ENCODE results near the gene CERK.
"Not testable (repeated sequence)": the region's sequence is repeated elsewhere in the genome, so short reads cannot be mapped to it uniquely, and the experiment has no call there.

Gene CERK

DNA sequence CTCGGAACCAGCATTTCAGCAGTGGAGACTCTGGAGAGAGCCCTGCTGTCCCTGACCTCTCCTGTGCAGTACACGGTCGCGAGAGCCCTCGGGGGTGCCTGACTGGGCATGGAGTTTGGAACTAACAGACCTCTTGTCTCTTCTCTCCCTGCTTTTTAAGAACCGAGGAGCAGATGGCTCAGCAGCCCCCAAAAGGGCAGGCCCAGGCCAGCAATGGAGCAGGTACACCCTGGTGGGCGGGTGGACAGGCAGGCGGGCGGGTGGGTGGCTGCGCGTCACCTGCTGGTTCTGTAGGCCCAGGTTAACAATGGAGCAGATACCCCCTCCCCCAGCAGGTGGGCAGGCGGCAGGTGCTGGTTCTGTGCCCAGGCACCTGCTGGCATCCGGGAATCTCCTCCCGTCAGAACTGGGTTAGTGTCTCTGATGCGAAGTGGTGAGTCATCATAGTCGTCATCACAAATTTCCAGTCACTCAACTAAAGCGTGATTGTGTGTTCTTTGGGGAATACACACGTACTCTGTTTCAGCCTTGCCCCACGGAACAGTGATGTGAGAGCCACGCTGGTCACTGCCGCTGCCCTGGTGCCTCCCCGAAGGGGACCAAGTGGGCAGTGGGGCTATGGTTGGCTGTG, 76.7 kb downstream of the CERK start:
- peak; percentile 20 to 33 for DNase-seq (ENCODE audit: low read depth in 2 of 2)

DNA sequence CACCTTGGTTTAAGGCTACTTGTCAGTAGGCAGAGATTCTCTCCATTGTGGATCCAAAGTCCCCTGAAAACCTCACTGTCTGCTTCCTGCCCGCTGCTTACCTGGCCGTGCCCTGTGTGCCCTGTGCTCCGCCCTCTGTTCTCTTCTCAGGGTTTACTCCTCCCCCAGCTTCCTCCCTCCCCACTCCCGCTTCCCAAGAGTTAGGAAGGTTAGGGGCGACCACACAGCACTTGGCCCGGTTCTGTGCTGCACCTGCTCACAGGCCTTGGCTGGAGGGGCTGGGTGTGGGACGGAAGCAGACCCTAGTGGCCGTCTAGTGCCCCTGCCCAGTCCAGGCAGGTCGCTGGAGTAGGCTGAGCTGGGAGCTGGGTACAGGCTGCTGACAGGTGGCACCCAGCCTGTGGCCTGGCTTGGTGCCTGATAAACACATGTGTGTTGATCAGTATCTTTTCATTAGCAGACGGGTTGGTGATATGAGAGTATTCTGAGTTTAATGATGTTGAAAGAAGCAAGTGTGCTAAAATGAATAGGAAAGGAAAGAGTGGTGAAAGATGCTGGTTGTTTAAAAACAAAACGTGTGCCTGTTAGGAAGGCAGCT, 77.3 kb downstream of the CERK start:
- DNase-seq (ENCODE audit: low read depth in 2 of 2): no peak

GRCh38 chr22:46659791-46660186, 78.3 kb downstream of the CERK start:
- DNase-seq (ENCODE audit: low read depth in 2 of 2): no peak

DNA sequence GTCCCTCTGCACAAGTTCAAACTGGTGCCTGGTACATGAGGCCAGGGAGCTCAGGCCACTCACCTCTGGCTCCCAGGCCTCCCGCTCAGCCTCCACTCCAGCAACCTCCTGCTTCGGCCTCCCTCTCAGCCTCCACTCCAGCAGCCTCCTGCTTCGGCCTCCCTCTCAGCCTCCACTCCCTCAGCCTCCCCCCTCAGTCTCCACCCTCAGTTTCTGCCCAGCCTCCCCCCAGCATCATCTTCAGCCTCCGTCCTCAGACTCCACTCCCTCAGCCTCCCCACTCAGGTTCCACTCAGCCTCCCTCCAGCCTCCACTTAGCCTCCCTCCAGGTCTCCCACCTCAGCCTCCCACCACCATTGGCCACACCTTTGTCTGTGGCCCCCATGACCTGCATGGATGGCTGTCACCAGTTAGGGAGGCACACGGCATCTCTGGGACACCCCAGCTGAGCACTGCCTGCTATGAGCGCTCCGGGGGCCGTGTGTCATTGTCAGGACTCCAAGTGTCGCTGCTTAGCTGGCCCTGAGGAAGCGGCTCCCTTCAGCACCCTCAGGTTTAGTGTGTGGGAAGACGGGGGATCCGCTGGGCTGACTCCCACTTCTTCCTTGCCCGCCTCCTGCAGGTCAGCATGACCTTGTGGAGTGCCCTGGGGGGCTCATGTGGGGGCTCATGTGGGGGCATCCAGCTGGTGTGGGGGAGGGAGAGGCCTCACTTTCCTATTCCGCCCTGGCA, 78.8 kb downstream of the CERK start:
- DNase-seq (ENCODE audit: low read depth in 2 of 2): no peak

- no peak for DNase-seq (ENCODE audit: low read depth in 2 of 2)
Observed at GRCh38 chr22:46657996-46658947, 79.8 kb downstream of the CERK start.

GRCh38 chr22:46657655-46657953, 80.4 kb downstream of the CERK start:
- no peak for DNase-seq (ENCODE audit: low read depth in 2 of 2)

GRCh38 chr22:46656856-46657654, 81.0 kb downstream of the CERK start:
- DNase-seq (ENCODE audit: low read depth in 2 of 2): no peak

DNA sequence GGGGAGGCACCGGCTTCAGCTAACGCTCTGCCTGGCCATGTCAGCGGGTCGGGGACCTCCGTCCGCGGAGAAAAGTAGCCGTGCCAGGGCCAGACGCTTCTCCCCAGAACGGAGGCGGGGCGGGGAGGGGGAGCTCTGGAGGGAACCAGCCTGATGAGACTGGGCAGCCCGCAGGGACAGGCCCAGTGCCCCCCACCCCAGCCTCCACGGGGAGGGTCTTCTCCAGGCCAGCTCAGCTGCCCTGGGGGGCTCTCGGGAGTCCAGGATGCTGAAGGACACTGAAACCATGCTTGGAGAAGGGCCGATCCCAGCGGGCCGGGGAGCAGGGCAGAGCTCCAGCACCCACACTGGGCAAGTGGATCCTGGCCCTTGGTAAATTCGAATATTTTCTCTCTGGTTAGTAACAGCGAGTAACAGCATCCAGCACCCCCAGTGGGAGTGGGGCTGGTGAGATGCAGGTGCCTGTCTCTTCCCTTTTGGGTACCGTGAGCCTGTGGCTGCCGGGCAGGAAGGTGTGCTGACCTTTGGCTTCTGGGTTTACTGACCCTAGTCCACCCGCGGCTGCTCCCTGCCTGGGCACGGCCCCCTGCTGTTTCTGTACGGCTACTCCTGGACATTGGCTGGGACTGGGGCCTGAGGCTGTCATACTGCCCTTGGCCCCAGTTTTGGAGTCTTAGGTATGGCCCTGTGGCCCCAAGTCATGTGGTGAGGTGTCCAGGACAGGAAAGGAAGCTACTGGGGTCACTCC, 82.0 kb downstream of the CERK start:
- no peak for DNase-seq (ENCODE audit: low read depth in 2 of 2)

- no peak for DNase-seq (ENCODE audit: low read depth in 2 of 2)
Observed at GRCh38 chr22:46654927-46655595, 83.0 kb downstream of the CERK start.

- no peak for DNase-seq (ENCODE audit: low read depth in 2 of 2)
Observed at GRCh38 chr22:46654426-46654825, 83.6 kb downstream of the CERK start.

GRCh38 chr22:46653596-46653995, 84.5 kb downstream of the CERK start:
- no peak for DNase-seq (ENCODE audit: low read depth in 2 of 2)

GRCh38 chr22:46652847-46653331, 85.2 kb downstream of the CERK start:
- no peak for DNase-seq (ENCODE audit: low read depth in 2 of 2)

DNA sequence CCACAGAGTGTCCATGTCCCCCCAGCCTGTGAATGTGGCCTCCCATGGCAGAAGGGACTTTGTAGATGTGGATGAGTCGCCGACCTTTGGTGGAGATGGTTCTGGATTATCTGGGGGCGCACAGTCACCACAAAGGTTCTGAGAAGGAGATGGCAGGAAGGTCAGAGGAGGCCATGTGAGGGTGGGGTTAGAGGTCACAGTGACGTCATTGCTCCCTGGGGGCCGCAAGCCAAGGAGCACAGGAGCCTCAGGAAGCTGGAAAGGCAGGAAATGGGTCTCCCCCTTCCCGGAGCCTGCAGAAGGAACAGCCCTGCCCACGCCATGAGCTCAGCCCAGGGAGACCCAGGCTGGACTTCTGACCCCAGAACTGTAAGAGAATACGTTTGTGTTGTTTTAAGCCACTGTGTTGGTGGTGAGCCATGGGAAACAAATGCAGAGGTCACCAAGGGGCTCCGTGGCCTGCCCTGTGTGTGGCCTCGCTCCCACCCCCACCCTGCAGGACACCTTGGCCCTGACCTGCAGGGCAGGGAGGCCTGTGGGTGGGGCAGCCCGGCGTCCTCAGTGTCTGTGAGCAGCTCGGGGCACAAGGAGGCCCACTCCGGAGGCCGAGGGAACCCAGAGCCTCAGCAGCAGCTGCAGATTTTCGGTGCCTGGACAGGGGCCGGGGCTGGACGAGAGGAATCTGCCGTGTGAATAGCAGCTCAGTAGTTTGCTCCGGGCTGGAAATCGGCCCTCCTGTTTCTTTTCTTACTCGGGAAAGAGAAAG, 85.8 kb downstream of the CERK start:
- DNase-seq (ENCODE audit: low read depth in 2 of 2): no peak

GRCh38 chr22:46651316-46651715, 86.7 kb downstream of the CERK start:
- DNase-seq (ENCODE audit: low read depth in 2 of 2): no peak

DNA sequence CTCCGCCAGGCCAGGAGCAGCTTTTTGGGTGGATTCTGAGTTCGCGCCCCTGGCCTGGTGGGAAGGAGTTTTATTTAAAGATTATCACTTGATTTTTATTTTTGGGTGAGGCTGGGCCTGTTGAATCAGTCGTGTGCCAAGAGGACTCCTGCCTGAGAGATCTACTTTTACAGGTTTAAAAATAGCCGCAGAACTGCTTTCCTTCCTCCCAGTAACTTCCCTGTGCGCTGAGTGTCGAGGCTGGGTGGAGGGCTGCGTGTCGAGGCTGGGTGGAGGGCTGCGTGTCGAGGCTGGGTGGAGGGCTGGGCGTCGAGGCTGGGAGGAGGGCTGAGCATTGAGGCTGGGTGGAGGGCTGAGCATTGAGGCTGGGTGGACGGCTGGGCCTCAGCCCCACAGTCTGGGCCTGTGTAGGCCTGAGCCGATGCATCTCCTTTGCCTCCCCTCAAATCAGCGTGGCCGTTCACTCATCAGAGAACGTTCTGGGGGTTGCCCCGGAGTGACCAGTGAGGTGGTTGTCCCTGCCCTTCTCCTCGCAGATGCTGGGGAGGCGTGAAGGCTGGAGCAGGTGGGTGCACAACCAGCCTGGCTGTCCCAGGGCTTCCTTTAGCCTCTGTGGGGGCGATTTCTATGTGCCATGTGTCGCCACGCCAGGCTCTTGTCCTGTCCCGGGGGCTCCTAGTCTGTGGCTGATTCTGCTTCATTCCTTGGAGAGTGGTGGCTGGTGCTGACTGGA, 87.8 kb downstream of the CERK start:
- no peak for DNase-seq (ENCODE audit: low read depth in 2 of 2)

DNA sequence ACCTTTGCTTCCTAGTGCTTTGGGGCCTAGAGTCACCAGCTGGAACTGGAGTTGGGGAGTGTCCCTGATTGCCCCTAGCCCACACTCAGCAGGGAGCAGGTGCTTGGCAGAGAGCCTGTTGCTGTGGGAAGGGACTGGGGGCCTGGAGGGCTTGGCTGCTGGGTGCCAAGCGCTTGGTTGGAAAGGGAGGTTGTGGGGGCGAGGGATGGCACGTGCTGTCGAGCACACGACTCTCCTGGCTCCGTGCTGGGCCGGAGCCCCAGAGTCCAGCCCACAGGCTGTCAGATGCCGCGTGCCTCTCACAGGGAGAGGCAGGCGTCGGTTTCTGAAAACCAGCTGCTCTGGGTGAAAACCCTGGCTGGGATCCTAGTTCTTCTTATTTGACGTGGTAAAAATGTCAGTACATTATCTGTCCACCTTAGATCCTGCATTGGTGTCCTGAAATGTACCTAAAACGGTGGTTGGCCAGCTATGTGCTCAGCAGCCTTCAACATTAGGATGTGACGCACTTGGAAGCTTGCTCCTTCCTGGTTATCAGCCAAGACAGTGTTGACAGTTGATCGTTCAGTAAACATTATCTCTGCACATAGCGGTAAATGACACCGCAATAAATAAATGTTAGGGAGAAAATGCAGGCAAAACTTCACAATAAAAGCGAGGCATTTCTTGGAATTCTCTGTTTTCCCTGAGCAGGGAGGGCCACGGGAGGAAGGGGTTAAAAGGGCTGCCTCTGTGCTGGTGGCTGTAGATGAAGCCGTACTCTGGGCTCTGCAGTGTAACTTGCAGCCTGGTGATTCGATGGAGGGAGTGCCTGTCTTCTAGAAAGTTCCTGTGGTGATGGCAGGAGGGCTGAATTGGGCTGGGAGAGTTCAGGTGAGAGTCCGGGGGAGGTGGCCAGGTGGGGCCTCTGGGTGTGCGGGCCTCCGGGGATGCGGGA, 88.6 kb downstream of the CERK start:
- DNase-seq (ENCODE audit: low read depth in 2 of 2): no peak

- not testable (repeated sequence) for DNase-seq (ENCODE audit: low read depth in 2 of 2)
Observed at GRCh38 chr22:46648225-46648820, 89.7 kb downstream of the CERK start.
